Activated T-helper 1 cell treated with Interleukin-2 at 50 U/mL for 16 hours (primary cell): ENCODE results near the gene TAPT1.

Experiments used
- DNase-seq: peaks from one replicate; pipeline ENCODE4 v3.0.0-alpha.2; 2020; ENCODE audit warnings: low read depth

The TAPT1 gene

GRCh38 chr4:16248605-16249004 lies 22.3 kb upstream of the TAPT1 start:
- DNase-seq: no peak

- DNase-seq: no peak
These were observed 19.0 kb upstream of the TAPT1 start for GRCh38 chr4:16245241-16245640.

GRCh38 chr4:16243285-16243684 lies 17.0 kb upstream of the TAPT1 start:
- DNase-seq: no peak

GRCh38 chr4:16240300-16240699 lies 14.0 kb upstream of the TAPT1 start:
- no peak for DNase-seq

GRCh38 chr4:16239086-16239485 lies 12.8 kb upstream of the TAPT1 start:
- DNase-seq: no peak

- no peak for DNase-seq
These were observed 12.1 kb upstream of the TAPT1 start for GRCh38 chr4:16238327-16238726.

GRCh38 chr4:16237715-16238114 lies 11.4 kb upstream of the TAPT1 start:
- DNase-seq: no peak

GRCh38 chr4:16236402-16237023 lies 10.2 kb upstream of the TAPT1 start:
- DNase-seq: no peak

GRCh38 chr4:16235209-16235608 lies 8.9 kb upstream of the TAPT1 start:
- DNase-seq: no peak

GRCh38 chr4:16233569-16234177 lies 7.4 kb upstream of the TAPT1 start:
- no peak for DNase-seq

GRCh38 chr4:16231570-16232245 lies 5.4 kb upstream of the TAPT1 start:
- no peak for DNase-seq

- DNase-seq: no peak
These were observed 4.0 kb upstream of the TAPT1 start for GRCh38 chr4:16230308-16230707.

- no peak for DNase-seq
These were observed 3.3 kb upstream of the TAPT1 start for GRCh38 chr4:16229604-16230003.

- DNase-seq: no peak
These were observed 1.2 kb upstream of the TAPT1 start for GRCh38 chr4:16227462-16227868.

- DNase-seq: peak; percentile 12
These were observed 668 bp upstream of the TAPT1 start for GRCh38 chr4:16226816-16227461.

- no peak for DNase-seq
These were observed 956 bp downstream of the TAPT1 start for GRCh38 chr4:16225167-16225862.

GRCh38 chr4:16224264-16225166 lies 1.8 kb downstream of the TAPT1 start:
- no peak for DNase-seq

- DNase-seq: no peak
These were observed 3.2 kb downstream of the TAPT1 start for GRCh38 chr4:16222957-16223527.

- no peak for DNase-seq
These were observed 7.3 kb downstream of the TAPT1 start for GRCh38 chr4:16218950-16219349.

- DNase-seq: no peak
These were observed 8.8 kb downstream of the TAPT1 start for GRCh38 chr4:16217300-16218051.
